ENCODE results near the gene TLDC2.
"Not testable (repeated sequence)": the region's sequence is repeated elsewhere in the genome, so short reads cannot be mapped to it uniquely, and the experiment has no call there.

DNA sequence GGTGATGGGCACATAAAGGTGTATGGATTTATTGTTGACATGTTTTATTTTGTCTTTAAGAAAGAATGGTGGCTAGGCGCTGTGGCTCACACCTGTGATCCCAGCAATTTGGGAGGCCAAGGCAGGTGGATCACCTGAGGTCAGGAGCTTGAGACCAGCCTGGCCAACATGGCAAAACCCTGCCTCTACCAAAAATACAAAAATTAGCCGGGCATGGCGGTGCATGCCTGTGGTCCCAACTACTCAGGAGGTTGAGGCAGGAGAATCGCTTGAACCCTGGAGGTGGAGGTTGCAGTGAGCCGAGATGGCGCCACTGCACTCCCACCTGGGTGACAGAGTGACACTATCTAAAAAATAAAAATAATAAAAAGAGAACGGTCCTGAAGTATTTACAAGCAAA lies 30.1 kb downstream of the TLDC2 start:
- TF ChIP-seq, protein P1, sequence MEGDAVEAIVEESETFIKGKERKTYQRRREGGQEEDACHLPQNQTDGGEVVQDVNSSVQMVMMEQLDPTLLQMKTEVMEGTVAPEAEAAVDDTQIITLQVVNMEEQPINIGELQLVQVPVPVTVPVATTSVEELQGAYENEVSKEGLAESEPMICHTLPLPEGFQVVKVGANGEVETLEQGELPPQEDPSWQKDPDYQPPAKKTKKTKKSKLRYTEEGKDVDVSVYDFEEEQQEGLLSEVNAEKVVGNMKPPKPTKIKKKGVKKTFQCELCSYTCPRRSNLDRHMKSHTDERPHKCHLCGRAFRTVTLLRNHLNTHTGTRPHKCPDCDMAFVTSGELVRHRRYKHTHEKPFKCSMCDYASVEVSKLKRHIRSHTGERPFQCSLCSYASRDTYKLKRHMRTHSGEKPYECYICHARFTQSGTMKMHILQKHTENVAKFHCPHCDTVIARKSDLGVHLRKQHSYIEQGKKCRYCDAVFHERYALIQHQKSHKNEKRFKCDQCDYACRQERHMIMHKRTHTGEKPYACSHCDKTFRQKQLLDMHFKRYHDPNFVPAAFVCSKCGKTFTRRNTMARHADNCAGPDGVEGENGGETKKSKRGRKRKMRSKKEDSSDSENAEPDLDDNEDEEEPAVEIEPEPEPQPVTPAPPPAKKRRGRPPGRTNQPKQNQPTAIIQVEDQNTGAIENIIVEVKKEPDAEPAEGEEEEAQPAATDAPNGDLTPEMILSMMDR (IDR thresholded peaks at IDR 0.05; ENCODE audit: poor library complexity, severe bottlenecking), result not testable (repeated sequence)
- TF ChIP-seq EZH2 (IDR thresholded peaks at IDR 0.05; ENCODE audit: borderline replicate concordance, insufficient read depth, low read length, poor library complexity, severe bottlenecking); TAF1 (IDR thresholded peaks at IDR 0.05; ENCODE audit: low read depth): not testable (repeated sequence)

All from neural cell (in vitro differentiated cells).